Vagina (tissue), 2 donors: ENCODE results near the gene ADAM17. TPM values are rescaled to one million over a fixed set of nuclear protein-coding genes. Genes with fewer than 3 reads are reported as not detected.
A peak's percentile ranks its signal among the peaks of the same experiment; 100 is the strongest.
"Not testable (repeated sequence)": the region's sequence is repeated elsewhere in the genome, so short reads cannot be mapped to it uniquely, and the experiment has no call there.

Experiments used
- DNase-seq, 2 donors: peaks; one replicate each; pipeline ENCODE4 v3.0.0-alpha.2; 2017; ENCODE audit errors: extremely low spot score in 2 of 2
- H3K27ac ChIP-seq: fragments of 200-600 bp; sonication (generic); one replicate; pipeline ENCODE4 v1.5.1; 2019
- H3K27me3 ChIP-seq: fragments of 200-600 bp; sonication (generic); one replicate; pipeline ENCODE4 v1.5.1; 2019
- H3K36me3 ChIP-seq, 2 donors: fragments of 200-600 bp; sonication (generic); one replicate each; pipeline ENCODE4 v1.5.1; 2017 to 2019
- H3K4me1 ChIP-seq: fragments of 200-600 bp; sonication (generic); one replicate; pipeline ENCODE4 v1.5.1; 2019
- H3K4me3 ChIP-seq, 2 donors: fragments of 200-600 bp; sonication (generic); 1 replicate in 1 of 2; 2 replicates in 1 of 2; pipeline ENCODE4 v1.5.1; 2016 to 2019
- H3K9me3 ChIP-seq: fragments of 200-600 bp; sonication (generic); one replicate; pipeline ENCODE4 v1.5.1; 2019
- CTCF ChIP-seq, 3 experiments: fragments of 450-650 bp in 2 of 3; fragments of 200-600 bp in 1 of 3; sonication (generic) in 1 of 3; IDR thresholded peaks; one replicate each; pipeline ENCODE4 v1.5.1; 2017 to 2019; ENCODE audit warnings: antibody characterized with exemption in 3 of 3, mild to moderate bottlenecking in 2 of 3, moderate library complexity in 2 of 3
- POLR2A ChIP-seq, 2 donors: fragments of 450-650 bp; IDR thresholded peaks; one replicate each; pipeline ENCODE4 v1.6.1; 2017; ENCODE audit warnings: antibody characterized with exemption in 2 of 2, mild to moderate bottlenecking in 2 of 2, moderate library complexity in 2 of 2
- POLR2AphosphoS5 ChIP-seq, 2 donors: sonication (generic); formaldehyde crosslinking; IDR thresholded peaks; one replicate each; pipeline ENCODE4 v1.9.0; 2017; ENCODE audit warnings: antibody characterized with exemption in 2 of 2, mild to moderate bottlenecking in 2 of 2, low read depth in 1 of 2; ENCODE audit not compliant: insufficient read depth in 1 of 2
- intact Hi-C: fragments of 100-400 bp; cut with DNase I; formaldehyde crosslinking; loops from one replicate; pipeline ENCODE4 v1.15.1; 2023
- total RNA-seq: library from RNA; depleted of rRNA; stranded (reverse); fragments of >200 nt; gene quantifications from one replicate; pipeline ENCODE4 v1.2.3, GENCODE V29; 2016

ADAM17 gene
- total RNA-seq, 1 donor from 2014 or later, result 33.4 TPM

- no peaks in the 10 kb centered on the region for H3K9me3 ChIP-seq
- no peaks in the 10 kb centered on the region for H3K36me3 ChIP-seq
- H3K4me1 ChIP-seq, result peaks cover 53% of the 10 kb centered on the region
- intact Hi-C loops, result no loop called here
- TF ChIP-seq POLR2AphosphoS5 (IDR thresholded peaks at IDR 0.05; ENCODE audit: insufficient read depth in 1 of 2, low read depth in 1 of 2), result no peak
- no peak for TF ChIP-seq POLR2A (IDR thresholded peaks at IDR 0.05)
- TF ChIP-seq CTCF (IDR thresholded peaks at IDR 0.05), result no peak
- no peaks in the 10 kb centered on the region for H3K27me3 ChIP-seq
- H3K27ac ChIP-seq, result peak overlapping the region; percentile 99
- peak overlapping the region; percentile 77 to 88 for H3K4me3 ChIP-seq
- DNase-seq, result no peak
These were observed 602 bp upstream of the ADAM17 start for GRCh38 chr2:9556121-9556743.

- peak in 1 of 2 donors; percentile 90 for DNase-seq
- Histone ChIP-seq H3K4me3 (peak overlapping the region; percentile 77 to 88), H3K4me1 (peaks cover 64% of the 10 kb centered on the region), H3K27me3 (no peaks in the 10 kb centered on the region), H3K9me3 (no peaks in the 10 kb centered on the region), H3K27ac (peak overlapping the region; percentile 99), H3K36me3 (no peaks in the 10 kb centered on the region)
- intact Hi-C loops, result loop anchor here (2.0 kb wide), 1 partner anchor 74 kb away; no protein-coding TSS in a partner anchor
- TF ChIP-seq POLR2AphosphoS5 (IDR thresholded peaks at IDR 0.05; ENCODE audit: insufficient read depth in 1 of 2, low read depth in 1 of 2) (no peak), POLR2A (IDR thresholded peaks at IDR 0.05) (peak in 1 of 2 donors; percentile 31)
These were observed 721 bp downstream of the ADAM17 start for GRCh38 chr2:9554921-9555296.

- Histone ChIP-seq H3K9me3 (no peaks in the 10 kb centered on the region), H3K36me3 (no peaks in the 10 kb centered on the region), H3K4me1 (peaks cover 86% of the 10 kb centered on the region), H3K27me3 (no peaks in the 10 kb centered on the region), H3K27ac (peak overlapping the region; percentile 53), H3K4me3 (no peak overlapping the region)
- intact Hi-C loops, result no loop called here
- TF ChIP-seq POLR2A (IDR thresholded peaks at IDR 0.05) (no peak), POLR2AphosphoS5 (IDR thresholded peaks at IDR 0.05; ENCODE audit: insufficient read depth in 1 of 2, low read depth in 1 of 2) (peak in 1 of 2 donors; percentile 90), CTCF (IDR thresholded peaks at IDR 0.05) (no peak)
- no peak for DNase-seq
These were observed 3.1 kb downstream of the ADAM17 start for GRCh38 chr2:9552219-9553178.

GRCh38 chr2:9550859-9551391, 4.7 kb downstream of the ADAM17 start:
- H3K36me3 ChIP-seq, DNase-seq, H3K4me3 ChIP-seq, H3K27me3 ChIP-seq, intact Hi-C loops, H3K9me3 ChIP-seq, H3K27ac ChIP-seq: not testable (repeated sequence)
- H3K4me1 ChIP-seq, result peaks cover 88% of the 10 kb centered on the region

- Histone ChIP-seq H3K4me3 (no peak overlapping the region), H3K4me1 (peaks cover 91% of the 10 kb centered on the region), H3K27me3 (no peaks in the 10 kb centered on the region), H3K9me3 (no peaks in the 10 kb centered on the region), H3K27ac (no peak overlapping the region), H3K36me3 (no peaks in the 10 kb centered on the region)
- intact Hi-C loops, result no loop called here
- DNase-seq, result no peak
- TF ChIP-seq POLR2A (IDR thresholded peaks at IDR 0.05), result no peak
- no peak for TF ChIP-seq CTCF (IDR thresholded peaks at IDR 0.05)
- TF ChIP-seq POLR2AphosphoS5 (IDR thresholded peaks at IDR 0.05; ENCODE audit: insufficient read depth in 1 of 2, low read depth in 1 of 2), result no peak
These were observed 6.2 kb downstream of the ADAM17 start for GRCh38 chr2:9549420-9549819.
